DMS153 treated with DMSO at 0.1 percent for 48 hours (cell line): Measurements from ENCODE around the gene PPP1R14C.

ENCODE experiments used
- DNase-seq: peaks from one replicate; lab custom pipeline; 2025; ENCODE audit not compliant: unreplicated experiment; lab: John Stamatoyannopoulos, UW

The PPP1R14C gene

DNA sequence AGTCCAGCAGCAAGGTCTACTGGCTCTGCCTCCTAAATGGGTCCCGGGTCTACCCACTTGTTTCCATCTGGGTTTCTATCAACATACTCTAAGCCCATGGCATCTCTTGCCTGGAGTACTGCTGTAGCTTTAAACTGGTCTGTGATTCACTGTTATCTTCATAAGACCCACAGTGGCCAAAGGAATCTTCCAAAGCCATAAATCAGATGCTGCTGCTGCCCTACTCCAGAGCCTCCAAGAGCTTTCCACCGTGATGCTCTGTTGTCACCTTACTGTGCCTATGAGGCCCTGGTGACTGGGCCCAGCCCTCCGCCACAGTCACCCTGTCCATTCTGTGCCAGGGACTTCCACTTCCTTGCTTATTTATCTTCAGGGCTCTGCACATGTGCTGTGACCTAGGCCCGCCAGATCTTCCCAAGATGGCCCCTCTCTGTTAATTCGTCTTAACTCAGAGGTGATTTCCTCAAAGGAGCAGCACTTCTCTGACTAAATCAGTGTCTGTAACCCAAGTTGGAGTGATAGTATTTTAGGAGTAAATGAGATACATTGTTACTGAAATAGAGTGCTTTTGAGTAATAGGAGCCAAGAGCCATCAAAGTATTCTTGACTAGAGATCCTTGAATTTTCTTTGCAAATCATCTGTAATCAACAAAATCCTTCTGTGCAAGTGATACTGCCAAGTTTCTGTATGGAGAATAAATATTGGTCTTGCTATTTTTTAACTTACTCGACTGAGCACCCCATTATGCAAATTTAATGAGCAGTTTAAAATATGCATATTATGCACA lies 102.5 kb downstream of the PPP1R14C start:
- DNase-seq, result no peak

DNA sequence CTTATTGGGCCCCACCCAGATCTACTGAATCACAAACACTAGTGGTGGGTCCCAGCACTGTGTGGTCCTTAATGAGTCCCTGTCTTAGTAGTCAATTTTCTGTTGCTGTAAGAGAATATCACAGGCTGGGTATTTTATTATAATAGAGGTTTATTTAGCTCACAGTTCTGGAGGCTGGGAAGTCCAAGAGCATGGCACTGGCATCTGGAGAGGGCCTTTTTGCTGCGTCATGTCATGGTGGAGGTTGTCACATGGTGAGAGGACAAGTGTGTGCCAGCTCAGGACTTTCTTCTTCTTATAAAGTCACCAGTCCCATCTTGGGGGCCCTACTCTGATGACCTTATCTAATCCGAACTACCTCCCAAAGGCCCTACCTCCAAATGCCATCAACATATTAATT lies 105.0 kb downstream of the PPP1R14C start:
- no peak for DNase-seq

DNA sequence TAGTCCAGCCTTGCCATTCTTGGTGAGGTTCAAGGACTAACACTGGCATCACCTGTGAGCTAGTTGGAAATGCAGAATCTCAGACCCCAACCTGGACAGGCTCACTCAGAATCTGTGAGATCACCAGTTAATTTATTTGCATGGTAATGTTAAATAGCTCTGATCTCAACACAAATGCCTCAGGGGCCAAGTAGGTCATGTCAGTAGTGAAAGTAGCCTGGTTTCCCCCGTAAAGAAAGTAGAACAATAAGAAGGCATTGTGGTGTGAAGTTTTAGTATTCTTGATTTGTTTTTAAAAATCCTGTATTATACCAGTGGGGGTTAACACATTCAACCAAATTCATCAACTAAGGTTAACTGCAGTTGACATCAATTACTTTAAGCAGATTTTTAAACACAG lies 105.5 kb downstream of the PPP1R14C start:
- no peak for DNase-seq

DNA sequence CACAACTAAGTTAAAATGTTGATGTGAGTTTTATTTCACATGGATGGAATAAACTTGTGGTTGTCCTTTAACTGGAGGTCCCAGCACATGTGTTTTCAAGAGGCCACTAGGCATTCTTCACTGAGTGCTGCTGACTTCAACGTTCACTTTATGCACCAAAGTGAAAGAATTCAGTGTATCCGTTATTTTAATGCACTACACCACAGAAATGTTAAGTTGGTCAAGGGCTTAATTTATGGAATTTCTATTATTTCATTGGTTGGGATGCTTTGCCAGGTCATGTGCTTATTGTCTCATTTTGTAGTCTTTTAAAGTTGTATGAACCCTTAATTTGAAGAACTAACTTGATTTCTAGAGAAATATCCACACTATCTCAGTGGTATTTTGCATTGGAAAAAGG lies 106.4 kb downstream of the PPP1R14C start:
- no peak for DNase-seq

DNA sequence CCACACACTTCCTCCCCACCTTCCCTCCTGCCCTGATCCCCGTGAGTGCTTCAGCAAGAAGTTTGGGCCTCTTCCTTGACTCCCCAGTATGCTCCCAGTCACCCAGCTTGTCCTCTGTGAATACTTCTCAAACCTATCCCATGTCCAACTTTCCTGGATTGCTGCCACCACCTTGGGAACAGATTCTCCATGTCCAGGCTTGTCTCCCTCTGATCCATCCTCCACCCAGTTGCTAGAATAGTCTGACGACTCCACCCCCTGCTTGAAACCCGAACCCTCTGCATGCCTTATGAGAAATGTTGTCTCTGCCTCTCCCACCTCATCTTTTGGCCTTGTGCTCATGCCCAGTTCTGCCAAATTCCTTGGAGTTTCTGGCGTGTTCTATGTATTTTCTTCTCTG lies 108.0 kb downstream of the PPP1R14C start:
- DNase-seq, result no peak

DNA sequence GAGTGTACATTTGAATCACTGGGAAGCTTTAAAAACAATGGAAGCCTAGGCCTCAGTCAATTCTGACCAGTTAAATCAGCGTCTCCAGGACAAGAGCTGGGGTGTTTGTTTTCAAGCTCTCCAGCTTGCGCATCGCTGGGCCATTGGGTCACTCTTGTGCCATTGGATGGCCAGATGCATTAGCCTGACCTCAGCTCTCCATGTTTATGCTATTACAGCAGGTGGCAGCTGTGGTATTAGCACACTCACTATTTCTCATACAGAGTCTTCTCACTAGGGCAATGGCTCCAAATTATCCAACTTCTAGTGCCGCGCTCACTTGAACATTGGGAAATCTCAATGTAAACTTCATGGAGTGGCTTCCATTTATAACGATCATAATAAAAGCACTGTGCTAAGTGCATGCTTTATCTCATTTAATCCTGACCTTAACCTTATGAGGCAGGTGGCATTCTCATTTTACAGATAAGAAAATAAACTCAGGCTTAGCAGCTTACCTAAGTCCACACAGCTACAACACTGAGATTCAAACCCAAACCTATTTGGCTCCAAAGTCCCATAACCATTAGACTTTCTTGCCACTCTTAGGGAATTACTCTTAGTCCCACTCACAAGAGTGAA lies 108.8 kb downstream of the PPP1R14C start:
- DNase-seq, result no peak

DNA sequence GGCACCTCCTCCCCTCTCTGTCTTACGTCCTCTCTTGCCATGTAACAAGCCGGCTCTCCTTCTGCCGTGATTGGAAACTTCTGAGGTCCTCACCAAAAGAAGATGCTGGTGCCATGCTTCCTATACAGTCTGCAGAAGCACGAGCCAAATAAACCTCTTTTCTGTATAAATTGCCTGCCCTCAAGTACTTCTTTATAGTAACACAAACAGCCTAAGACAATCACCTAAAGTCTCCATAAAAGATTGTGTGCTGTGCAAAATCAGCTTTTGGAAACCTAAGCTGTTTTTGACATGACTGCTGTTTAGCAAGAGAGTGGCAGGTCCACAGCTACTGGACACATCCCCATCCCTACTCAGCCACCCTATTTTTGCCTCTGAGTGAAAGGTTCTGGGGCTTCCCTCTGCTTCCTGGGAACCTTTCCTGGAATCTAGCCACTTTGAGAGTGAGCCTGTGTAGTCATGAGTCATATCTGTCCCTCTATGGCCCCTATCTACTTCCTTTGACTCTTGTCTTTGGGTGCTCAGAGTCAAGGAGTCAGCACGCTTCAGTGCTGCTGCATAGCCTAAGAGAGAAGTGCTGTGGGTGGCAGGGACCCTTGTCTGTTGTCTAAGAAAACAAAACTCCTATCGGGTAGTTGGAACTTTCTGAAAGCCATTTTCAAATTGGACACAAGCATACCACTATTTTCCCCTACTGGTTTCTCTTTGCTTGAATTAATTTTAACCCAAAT lies 110.0 kb downstream of the PPP1R14C start:
- DNase-seq, result no peak

DNA sequence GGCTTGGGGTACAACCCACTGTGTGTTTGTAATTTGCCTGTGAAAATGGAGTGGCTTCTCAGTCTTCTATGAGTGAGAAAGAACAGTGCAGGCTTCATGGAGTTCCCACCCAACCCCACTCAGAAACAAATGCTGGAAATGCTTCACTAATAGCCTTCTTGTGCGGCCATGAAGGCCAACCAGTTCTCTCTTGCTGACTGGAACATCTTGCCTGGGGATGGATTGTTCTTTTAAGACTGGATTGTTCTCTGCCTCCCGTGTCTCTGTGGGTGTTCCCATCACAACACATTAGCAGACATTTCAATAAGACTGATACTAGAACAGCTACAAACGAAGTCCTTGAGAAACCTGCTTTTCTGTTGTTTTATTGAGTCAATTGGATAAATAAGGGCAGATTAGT lies 110.6 kb downstream of the PPP1R14C start:
- no peak for DNase-seq

DNA sequence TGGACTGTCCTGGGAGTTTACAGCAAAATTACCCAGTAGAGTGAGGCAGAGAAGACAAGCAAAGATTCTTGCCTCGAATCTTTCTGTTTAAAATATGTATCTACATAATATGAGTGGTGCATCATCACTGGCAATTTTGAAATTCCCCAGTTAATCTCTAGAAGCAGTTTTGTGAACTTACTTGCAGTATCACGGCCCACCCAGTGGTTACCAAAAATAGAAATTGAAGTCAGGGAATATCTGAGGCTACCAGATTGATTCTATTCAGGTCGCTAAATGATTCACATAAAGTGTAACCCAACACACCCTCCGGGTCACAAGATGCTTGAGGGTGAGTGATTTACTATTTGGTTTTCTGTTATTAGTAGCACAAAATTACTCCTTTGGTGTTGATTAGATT lies 111.9 kb downstream of the PPP1R14C start:
- no peak for DNase-seq

DNA sequence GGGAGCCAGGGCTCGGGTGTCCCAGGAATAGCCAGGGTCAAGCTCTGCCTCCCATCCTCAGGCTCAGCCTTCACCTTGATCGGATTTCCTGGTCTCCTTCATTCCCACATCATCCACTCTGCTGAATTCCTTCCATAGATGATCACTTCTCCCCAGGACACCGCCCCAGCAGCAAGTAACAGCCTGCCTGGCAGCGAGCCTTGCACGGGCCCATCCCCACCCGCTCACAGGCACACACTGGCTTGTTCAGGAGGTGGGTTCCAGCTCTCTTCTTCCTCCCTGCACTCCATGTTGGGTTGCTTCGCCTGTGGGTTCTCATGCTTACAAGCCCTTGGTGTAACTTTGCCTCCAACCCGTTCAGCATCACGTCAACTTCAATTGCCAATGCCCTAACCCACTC lies 113.0 kb downstream of the PPP1R14C start:
- no peak for DNase-seq

DNA sequence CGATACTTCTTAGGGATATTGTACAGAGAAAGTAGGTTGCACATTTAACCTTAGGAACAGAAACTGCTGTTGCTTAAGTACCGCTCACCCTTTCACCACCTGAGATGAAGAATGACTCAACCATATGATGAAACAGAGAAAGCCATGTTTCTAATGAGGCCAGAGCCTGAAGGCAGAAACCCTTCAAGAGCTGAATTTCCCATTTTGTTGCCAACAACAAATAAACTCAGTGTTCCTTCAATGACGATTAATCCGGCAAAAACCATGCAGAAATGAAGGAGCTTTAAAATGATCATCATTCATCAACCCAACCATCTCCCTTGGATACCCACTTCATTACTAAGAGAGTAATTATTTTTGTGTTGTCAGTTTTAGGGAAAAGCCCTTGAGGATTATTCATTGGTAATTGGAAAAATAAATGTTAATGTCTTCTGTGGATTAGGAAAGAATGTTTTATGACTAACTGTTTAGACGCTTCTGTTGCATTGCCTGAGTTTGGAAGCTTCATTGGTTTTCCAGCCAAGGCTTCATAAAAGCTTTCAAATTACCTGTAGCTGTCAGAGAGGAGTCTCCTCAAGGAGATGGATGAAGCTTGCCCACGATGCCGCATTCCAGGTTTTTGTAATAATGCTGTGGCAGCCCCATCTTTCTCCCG lies 113.9 kb downstream of the PPP1R14C start:
- no peak for DNase-seq

DNA sequence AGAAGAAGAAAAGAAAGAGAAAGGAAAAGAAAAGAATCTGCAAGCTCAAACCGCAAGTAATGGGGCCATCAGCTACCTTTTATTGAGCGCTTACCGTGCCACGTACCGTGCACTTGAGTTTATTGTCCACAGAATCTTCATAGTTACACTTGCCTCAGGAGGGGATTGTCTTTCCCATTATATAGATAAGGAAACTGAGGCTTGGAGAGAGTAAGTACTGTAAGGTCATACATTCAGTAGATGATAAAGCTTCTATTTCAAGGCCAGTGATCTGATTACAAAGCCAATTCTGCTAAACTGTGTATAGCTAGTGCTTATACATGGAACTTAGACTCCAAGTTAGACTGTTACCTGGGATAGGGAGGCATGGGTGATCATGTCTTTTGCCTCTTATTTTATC lies 115.5 kb downstream of the PPP1R14C start:
- DNase-seq, result no peak

DNA sequence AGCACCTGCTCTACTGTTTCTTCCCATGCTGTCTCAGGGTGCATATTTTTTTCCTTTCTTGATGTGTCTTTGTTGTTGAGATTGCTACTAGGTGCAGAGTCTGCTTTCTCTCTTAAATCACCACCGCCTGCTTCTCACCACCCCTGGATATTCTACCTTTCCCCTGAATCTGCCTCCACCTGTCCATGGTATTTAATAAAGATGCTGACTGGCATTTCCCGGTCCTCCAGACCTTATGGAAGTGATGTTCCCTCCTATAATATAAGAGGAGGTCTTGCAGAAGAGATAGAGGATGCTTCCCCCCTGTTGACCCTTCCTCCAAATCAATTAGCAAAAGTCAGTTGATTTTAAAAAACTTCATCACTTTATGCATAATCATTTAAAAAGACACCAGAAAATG lies 118.1 kb downstream of the PPP1R14C start:
- no peak for DNase-seq

DNA sequence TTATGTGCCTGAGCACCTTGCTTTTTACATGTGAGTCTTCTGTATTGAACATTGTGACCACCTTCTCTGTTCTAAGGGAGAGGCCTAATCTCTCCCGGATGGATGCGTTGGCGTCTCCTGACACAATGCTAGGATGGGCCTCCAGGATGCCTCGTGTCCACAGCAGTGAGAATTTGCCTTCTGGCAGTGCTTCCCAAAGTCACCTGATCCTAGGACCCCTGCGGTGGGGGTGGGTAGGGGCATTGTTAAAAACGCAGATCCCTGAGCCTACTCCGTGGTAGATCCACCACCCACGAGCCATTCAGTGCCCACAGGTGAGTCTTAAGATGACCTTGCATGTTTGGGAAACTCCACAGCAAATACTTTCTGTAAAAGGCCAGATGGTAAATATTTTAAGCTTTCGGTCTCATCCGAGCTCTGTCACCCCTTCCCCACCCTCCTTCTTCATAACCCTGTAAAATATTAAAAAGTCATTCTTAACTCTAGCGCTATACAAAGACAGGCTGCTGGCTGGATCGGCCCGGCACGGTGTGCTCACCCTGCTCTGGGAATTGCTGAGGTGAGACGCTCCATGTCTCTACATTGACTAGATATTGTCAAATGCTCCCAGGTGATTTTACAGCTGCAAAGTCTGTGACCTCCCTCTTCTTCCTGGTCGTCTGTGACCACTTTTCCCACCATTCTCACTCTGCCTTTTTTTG lies 119.3 kb downstream of the PPP1R14C start:
- DNase-seq, result no peak

DNA sequence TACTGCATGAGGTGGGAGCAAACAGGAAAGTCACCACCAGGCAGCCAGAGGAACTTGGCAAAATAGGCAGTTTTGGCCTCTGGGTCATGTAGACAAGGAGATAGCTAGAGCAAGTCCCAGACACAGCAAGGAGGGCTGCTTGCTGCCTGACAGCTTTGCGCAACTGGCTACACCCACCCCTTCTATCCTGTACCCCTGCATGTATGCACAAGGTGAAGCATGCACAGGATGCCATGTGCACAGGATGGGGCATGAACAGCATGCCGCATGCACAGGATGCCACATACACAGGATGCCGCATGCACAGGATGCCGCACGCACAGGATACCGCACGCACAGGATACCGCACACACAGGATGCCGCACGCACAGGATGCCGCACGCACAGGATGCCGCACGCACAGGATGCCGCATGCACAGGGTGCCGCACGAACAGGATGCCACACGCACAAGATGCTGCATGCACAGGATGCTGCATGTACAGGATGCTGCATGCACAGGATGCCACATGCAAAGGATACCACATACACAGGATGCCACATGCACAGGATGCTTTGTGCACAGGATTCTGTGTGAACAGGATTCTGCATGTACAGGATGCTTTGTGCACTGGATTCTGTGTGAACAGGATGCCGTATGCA lies 121.0 kb downstream of the PPP1R14C start:
- no peak for DNase-seq

DNA sequence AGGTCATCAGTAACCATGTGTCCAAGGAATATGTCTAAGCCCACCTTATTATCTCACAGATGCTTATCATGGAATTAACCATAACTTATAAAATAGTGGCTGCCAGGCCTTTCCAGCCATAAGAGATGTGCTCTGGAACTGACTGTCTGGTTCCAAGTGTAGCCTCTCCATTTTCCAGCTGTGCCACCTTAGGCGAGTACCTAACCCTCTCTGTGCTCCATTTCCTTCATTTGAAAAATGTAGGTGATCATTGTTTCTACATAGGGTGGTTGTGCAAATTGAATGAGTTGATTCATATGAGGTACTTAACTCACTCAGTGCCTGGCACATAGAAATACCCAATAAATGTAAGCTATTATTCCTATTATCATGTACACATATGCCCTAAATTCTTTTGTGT lies 123.5 kb downstream of the PPP1R14C start:
- DNase-seq, result no peak

DNA sequence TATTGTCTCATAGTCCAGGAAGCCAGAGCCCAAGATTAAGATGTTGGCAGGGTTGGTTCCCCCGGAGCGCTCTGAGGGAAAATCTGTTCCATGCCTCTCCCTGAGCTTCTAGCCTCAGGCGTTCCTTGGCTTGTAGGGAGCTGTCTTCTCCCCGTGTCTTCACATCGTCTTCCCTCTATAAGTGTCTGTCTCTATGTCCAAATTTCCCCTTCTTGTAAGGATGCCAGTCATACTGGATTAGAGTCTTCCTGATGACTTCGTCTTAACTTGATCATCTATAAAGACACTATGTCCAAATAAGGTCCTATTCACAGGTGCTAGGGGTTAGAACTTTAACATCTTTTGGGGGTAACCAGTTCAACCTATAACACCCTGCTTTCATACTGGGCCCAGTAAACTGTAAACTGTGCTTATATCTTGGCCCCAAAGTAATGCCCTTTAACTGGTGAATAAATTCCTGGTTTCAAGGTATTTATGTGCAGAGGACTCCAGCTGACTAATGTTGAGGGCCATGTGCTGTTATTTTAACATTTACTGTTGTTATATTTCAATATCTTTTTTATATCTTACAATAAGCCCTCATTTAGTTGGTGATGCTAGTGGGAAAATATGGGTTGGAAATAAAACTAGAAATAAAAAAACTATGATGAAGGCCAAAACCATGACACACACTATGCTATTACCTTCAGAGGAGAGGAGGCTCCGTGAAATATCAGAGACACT lies 124.3 kb downstream of the PPP1R14C start:
- DNase-seq, result no peak

DNA sequence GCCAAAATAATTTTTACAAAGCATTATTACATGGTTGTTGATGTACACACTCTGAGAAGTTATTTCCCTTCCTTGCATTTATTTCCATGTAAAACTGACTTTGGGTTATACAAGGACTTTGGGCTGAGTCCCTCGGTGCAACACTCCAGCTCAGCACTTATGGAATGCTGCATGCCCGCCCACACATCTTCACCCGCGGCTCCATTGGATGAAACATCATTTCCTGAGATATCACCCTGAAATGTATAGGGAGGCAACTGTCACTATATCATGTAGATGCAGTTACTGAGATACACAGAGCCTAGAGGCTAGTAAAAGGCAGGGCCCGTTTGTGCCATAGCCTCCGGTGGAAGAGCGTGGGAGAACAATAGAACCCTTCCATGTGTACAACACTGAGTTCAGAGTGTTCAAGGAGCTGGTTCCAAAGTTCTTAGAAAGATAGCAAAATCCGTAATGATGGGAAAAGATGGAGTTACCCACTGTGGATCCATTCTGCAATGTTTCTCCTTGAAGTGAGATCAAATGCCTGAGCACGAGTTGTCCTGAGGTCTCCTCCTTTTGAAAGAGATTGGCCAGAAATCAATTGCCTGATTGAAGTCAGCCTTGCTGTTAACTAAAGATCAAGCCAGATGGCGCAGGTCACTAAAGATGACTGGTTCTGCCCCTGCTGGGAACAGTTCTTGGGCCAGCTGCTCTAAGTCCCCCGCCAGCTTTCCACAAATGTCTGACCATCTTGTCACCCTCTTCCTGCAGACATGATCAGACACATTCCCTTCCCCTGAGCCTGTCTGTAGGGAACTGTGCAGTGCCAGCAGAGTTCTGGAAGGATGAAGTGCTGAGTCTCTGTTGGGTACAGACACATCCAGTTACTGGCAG lies 125.1 kb downstream of the PPP1R14C start:
- DNase-seq, result no peak
